ENCODE measurements around the gene P3H2. TPM values are rescaled to one million over a fixed set of nuclear protein-coding genes. Genes with fewer than 3 reads are reported as not detected.

Gene P3H2
- total RNA-seq, 1 donor from 2014 or later: 19.8 TPM

DNA sequence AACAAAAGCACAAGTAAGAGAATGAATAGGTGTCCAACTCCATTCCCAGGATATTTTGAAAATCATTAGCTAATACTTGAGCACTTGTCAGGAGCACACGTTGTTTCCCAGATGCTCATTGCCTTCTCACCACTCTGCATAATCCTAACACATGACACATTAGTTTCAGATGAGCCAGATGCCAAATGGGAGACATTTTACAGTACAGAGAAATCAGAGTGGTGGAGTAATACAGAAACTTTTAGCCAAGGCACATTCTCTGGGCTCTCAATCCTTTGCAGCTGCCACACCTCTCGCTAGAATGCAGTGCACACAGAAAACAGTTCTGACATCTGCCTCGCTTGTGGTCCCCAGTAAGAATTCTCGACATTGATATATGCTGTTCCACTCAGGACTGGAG is 76.6 kb downstream of the P3H2 start:
- H3K27me3 ChIP-seq (ENCODE audit: control insufficient read depth in 3 of 3, insufficient read depth in 3 of 3, low read length in 3 of 3): no peaks in the 10 kb centered on the region
- no peak overlapping the region for H3K27ac ChIP-seq (ENCODE audit: low read depth, low read length)
- no peaks in the 10 kb centered on the region for H3K9me3 ChIP-seq (ENCODE audit: control insufficient read depth in 3 of 3, low read length in 3 of 3)
- no peaks in the 10 kb centered on the region for H3K4me1 ChIP-seq (ENCODE audit: control insufficient read depth in 3 of 3, insufficient read depth in 3 of 3, low read length in 3 of 3)
- H3K4me3 ChIP-seq (ENCODE audit: low read length in 3 of 3): no peak overlapping the region
- H3K9ac ChIP-seq (ENCODE audit: low read depth in 1 of 3, low read length in 3 of 3): no peak overlapping the region
- H3K36me3 ChIP-seq (ENCODE audit: control insufficient read depth in 3 of 3, insufficient read depth in 3 of 3, low read length in 3 of 3): no peaks in the 10 kb centered on the region

DNA sequence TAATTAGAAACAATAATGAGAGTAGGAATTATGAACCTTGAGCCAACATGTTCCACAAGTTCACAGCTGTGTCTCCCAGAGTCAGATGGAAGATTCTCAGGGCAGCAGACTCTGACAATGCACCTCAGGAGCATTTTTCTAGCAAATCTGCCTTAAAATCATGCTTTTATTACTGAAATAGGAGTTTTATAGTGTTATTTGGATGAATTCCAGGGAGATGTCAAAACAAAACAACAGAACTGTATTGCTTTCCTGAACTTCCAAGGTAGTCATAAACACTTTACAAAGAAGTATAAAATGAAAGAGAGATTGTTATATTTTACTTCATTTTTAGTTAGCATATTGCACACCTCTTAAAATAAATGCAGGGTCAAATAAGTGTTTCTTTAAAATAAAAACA is 77.0 kb downstream of the P3H2 start:
- Histone ChIP-seq H3K9me3 (ENCODE audit: control insufficient read depth in 3 of 3, low read length in 3 of 3) (no peaks in the 10 kb centered on the region), H3K27me3 (ENCODE audit: control insufficient read depth in 3 of 3, insufficient read depth in 3 of 3, low read length in 3 of 3) (no peaks in the 10 kb centered on the region), H3K4me3 (ENCODE audit: low read length in 3 of 3) (no peak overlapping the region), H3K27ac (ENCODE audit: low read depth, low read length) (no peak overlapping the region), H3K4me1 (ENCODE audit: control insufficient read depth in 3 of 3, insufficient read depth in 3 of 3, low read length in 3 of 3) (no peaks in the 10 kb centered on the region), H3K36me3 (ENCODE audit: control insufficient read depth in 3 of 3, insufficient read depth in 3 of 3, low read length in 3 of 3) (no peaks in the 10 kb centered on the region), H3K9ac (ENCODE audit: low read depth in 1 of 3, low read length in 3 of 3) (no peak overlapping the region)

DNA sequence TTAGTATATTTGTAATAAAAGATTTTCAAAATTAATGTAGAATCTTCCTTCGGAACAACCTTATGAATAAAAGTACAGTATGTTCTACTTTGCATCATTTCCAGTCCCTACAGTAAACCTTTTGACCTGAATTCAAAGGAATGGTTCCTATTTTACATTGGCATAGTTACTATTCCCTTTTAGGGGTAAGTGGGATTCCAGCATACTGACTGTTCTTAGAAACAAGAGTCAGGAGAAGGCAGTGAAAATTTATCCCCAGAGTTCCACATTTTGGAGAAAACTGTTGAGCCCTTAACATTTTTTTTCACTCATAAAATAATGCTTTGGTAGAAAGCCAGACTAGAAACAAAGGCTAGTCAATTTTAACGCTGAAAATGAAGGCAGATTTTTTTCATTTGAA is 78.1 kb downstream of the P3H2 start:
- Histone ChIP-seq H3K36me3 (ENCODE audit: control insufficient read depth in 3 of 3, insufficient read depth in 3 of 3, low read length in 3 of 3) (no peaks in the 10 kb centered on the region), H3K4me3 (ENCODE audit: low read length in 3 of 3) (no peak overlapping the region), H3K9me3 (ENCODE audit: control insufficient read depth in 3 of 3, low read length in 3 of 3) (no peaks in the 10 kb centered on the region), H3K4me1 (ENCODE audit: control insufficient read depth in 3 of 3, insufficient read depth in 3 of 3, low read length in 3 of 3) (no peaks in the 10 kb centered on the region), H3K9ac (ENCODE audit: low read depth in 1 of 3, low read length in 3 of 3) (no peak overlapping the region), H3K27ac (ENCODE audit: low read depth, low read length) (no peak overlapping the region), H3K27me3 (ENCODE audit: control insufficient read depth in 3 of 3, insufficient read depth in 3 of 3, low read length in 3 of 3) (no peaks in the 10 kb centered on the region)

DNA sequence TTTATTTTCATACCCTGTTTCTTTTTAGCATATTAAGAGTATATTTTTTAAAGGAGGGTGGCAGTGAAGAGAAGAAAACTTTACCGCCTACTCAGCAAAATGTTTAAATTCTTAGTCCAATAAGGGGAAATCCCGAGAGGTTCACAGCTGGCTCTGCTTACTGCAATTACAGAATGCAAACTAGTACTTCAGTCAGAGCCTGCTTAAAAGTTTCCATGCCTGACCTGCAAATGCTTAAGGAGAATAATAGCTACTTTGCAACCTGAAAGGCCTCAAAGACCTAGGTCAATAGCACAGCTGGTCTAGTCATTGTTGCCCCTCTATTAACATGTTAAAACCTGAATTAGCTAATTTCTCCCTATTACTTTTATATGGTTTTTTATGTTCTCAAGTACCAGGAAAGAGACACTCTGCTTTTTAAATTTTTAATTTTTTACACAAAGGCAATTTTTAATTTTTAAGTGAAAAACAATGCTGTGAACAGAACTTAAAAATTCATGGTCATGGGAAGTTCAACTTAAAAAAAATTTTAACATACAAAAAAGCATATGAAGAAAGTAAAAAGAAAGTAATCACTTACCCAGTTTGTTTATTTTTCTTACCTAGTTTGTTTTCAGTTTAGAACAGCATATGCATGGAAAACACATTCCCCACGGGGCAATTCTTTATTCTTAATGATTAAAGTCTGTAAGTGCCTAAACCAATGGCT is 79.2 kb downstream of the P3H2 start:
- no peaks in the 10 kb centered on the region for H3K36me3 ChIP-seq (ENCODE audit: control insufficient read depth in 3 of 3, insufficient read depth in 3 of 3, low read length in 3 of 3)
- no peak overlapping the region for H3K4me3 ChIP-seq (ENCODE audit: low read length in 3 of 3)
- H3K27me3 ChIP-seq (ENCODE audit: control insufficient read depth in 3 of 3, insufficient read depth in 3 of 3, low read length in 3 of 3): no peaks in the 10 kb centered on the region
- no peak overlapping the region for H3K27ac ChIP-seq (ENCODE audit: low read depth, low read length)
- H3K9me3 ChIP-seq (ENCODE audit: control insufficient read depth in 3 of 3, low read length in 3 of 3): no peaks in the 10 kb centered on the region
- H3K9ac ChIP-seq (ENCODE audit: low read depth in 1 of 3, low read length in 3 of 3): no peak overlapping the region
- H3K4me1 ChIP-seq (ENCODE audit: control insufficient read depth in 3 of 3, insufficient read depth in 3 of 3, low read length in 3 of 3): no peaks in the 10 kb centered on the region

GRCh38 chr3:190040145-190040544 is 80.6 kb downstream of the P3H2 start:
- Histone ChIP-seq H3K9ac (ENCODE audit: low read depth in 1 of 3, low read length in 3 of 3) (no peak overlapping the region), H3K9me3 (ENCODE audit: control insufficient read depth in 3 of 3, low read length in 3 of 3) (no peaks in the 10 kb centered on the region), H3K27ac (ENCODE audit: low read depth, low read length) (no peak overlapping the region), H3K36me3 (ENCODE audit: control insufficient read depth in 3 of 3, insufficient read depth in 3 of 3, low read length in 3 of 3) (no peaks in the 10 kb centered on the region), H3K4me1 (ENCODE audit: control insufficient read depth in 3 of 3, insufficient read depth in 3 of 3, low read length in 3 of 3) (no peaks in the 10 kb centered on the region), H3K27me3 (ENCODE audit: control insufficient read depth in 3 of 3, insufficient read depth in 3 of 3, low read length in 3 of 3) (no peaks in the 10 kb centered on the region), H3K4me3 (ENCODE audit: low read length in 3 of 3) (no peak overlapping the region)

- Histone ChIP-seq H3K4me1 (ENCODE audit: control insufficient read depth in 3 of 3, insufficient read depth in 3 of 3, low read length in 3 of 3) (no peaks in the 10 kb centered on the region), H3K9me3 (ENCODE audit: control insufficient read depth in 3 of 3, low read length in 3 of 3) (no peaks in the 10 kb centered on the region), H3K9ac (ENCODE audit: low read depth in 1 of 3, low read length in 3 of 3) (no peak overlapping the region), H3K27ac (ENCODE audit: low read depth, low read length) (no peak overlapping the region), H3K36me3 (ENCODE audit: control insufficient read depth in 3 of 3, insufficient read depth in 3 of 3, low read length in 3 of 3) (no peaks in the 10 kb centered on the region), H3K4me3 (ENCODE audit: low read length in 3 of 3) (no peak overlapping the region), H3K27me3 (ENCODE audit: control insufficient read depth in 3 of 3, insufficient read depth in 3 of 3, low read length in 3 of 3) (no peaks in the 10 kb centered on the region)
Observed at GRCh38 chr3:190038050-190038933, 82.4 kb downstream of the P3H2 start.

GRCh38 chr3:190036631-190037030 is 84.1 kb downstream of the P3H2 start:
- H3K9ac ChIP-seq (ENCODE audit: low read depth in 1 of 3, low read length in 3 of 3): no peak overlapping the region
- no peaks in the 10 kb centered on the region for H3K9me3 ChIP-seq (ENCODE audit: control insufficient read depth in 3 of 3, low read length in 3 of 3)
- no peak overlapping the region for H3K4me3 ChIP-seq (ENCODE audit: low read length in 3 of 3)
- no peak overlapping the region for H3K27ac ChIP-seq (ENCODE audit: low read depth, low read length)
- no peaks in the 10 kb centered on the region for H3K4me1 ChIP-seq (ENCODE audit: control insufficient read depth in 3 of 3, insufficient read depth in 3 of 3, low read length in 3 of 3)
- no peaks in the 10 kb centered on the region for H3K36me3 ChIP-seq (ENCODE audit: control insufficient read depth in 3 of 3, insufficient read depth in 3 of 3, low read length in 3 of 3)
- H3K27me3 ChIP-seq (ENCODE audit: control insufficient read depth in 3 of 3, insufficient read depth in 3 of 3, low read length in 3 of 3): no peaks in the 10 kb centered on the region

DNA sequence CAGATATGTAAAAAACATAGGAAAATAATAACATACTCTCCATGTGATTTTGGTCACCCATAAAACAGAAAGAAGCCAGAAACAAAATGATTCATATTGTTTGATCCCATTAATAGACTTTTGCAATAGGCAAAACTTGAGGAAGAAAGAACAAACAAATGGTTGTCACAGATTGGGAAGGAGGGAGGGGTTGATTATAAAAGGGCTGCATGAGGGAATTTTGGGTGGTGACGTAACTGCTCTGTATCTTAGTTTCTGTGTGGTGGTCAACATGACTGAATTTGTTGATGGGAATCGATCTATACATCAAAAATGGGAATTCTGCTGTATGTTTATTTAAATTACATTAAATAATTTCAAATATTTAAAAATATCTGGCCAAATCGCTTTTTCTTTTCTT is 86.3 kb downstream of the P3H2 start:
- Histone ChIP-seq H3K4me1 (ENCODE audit: control insufficient read depth in 3 of 3, insufficient read depth in 3 of 3, low read length in 3 of 3) (no peaks in the 10 kb centered on the region), H3K36me3 (ENCODE audit: control insufficient read depth in 3 of 3, insufficient read depth in 3 of 3, low read length in 3 of 3) (no peaks in the 10 kb centered on the region), H3K4me3 (ENCODE audit: low read length in 3 of 3) (no peak overlapping the region), H3K9me3 (ENCODE audit: control insufficient read depth in 3 of 3, low read length in 3 of 3) (no peaks in the 10 kb centered on the region), H3K9ac (ENCODE audit: low read depth in 1 of 3, low read length in 3 of 3) (no peak overlapping the region), H3K27me3 (ENCODE audit: control insufficient read depth in 3 of 3, insufficient read depth in 3 of 3, low read length in 3 of 3) (no peaks in the 10 kb centered on the region), H3K27ac (ENCODE audit: low read depth, low read length) (no peak overlapping the region)

GRCh38 chr3:190032923-190033322 is 87.8 kb downstream of the P3H2 start:
- H3K27ac ChIP-seq (ENCODE audit: low read depth, low read length): no peak overlapping the region
- H3K9me3 ChIP-seq (ENCODE audit: control insufficient read depth in 3 of 3, low read length in 3 of 3): no peaks in the 10 kb centered on the region
- no peaks in the 10 kb centered on the region for H3K4me1 ChIP-seq (ENCODE audit: control insufficient read depth in 3 of 3, insufficient read depth in 3 of 3, low read length in 3 of 3)
- H3K36me3 ChIP-seq (ENCODE audit: control insufficient read depth in 3 of 3, insufficient read depth in 3 of 3, low read length in 3 of 3): no peaks in the 10 kb centered on the region
- H3K4me3 ChIP-seq (ENCODE audit: low read length in 3 of 3): no peak overlapping the region
- no peaks in the 10 kb centered on the region for H3K27me3 ChIP-seq (ENCODE audit: control insufficient read depth in 3 of 3, insufficient read depth in 3 of 3, low read length in 3 of 3)
- no peak overlapping the region for H3K9ac ChIP-seq (ENCODE audit: low read depth in 1 of 3, low read length in 3 of 3)

All from skeletal muscle tissue (tissue), 4 donors.